NCI-H2029 treated with DMSO at 0.1 percent for 48 hours (cell line): ENCODE measurements around the gene IFNA17.
"Not testable (repeated sequence)": the region's sequence is repeated elsewhere in the genome, so short reads cannot be mapped to it uniquely, and the experiment has no call there.

ENCODE experiments used
- DNase-seq: peaks from one replicate; lab custom pipeline; 2025; lab: John Stamatoyannopoulos, UW

IFNA17 gene

DNA sequence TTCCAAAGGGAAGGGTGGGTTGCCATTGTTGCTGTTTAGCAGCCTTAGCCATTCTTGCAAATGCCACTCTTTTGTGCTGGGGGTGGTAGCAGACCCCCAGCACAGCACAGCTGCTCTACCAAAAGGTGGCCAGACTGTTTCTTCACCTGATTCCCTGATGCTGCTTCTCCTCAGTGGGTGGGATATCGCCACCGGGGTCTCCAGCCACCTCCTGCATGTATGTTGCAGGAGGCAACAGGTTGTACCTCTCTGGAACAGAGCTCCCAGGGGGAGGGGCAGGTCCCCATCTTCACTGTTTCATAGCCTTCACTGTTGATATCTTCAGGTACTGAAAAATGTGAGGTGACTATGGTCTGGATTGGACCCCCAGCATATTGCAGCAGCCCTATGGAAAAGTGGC lies 17.2 kb downstream of the IFNA17 start:
- DNase-seq, result not testable (repeated sequence)

DNA sequence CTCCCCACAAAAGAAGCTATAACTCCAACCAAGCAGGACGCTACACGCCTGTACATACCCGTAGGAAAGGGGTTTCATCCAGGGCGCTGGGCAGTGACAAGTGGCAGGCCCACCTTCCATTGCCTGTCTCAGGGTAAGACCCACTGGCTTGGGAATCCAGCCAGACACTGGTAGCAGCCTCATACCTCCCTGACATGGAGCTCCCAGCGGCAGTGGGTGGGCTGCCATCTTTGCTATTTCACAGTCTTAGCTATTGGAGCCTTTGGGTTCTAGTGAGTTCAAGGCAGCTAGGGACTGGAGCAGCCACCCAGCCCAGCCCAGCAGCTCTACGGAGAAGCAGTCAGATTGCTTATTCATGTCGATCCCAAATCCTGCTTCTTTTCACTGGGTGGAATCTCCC lies 17.7 kb downstream of the IFNA17 start:
- no peak for DNase-seq

DNA sequence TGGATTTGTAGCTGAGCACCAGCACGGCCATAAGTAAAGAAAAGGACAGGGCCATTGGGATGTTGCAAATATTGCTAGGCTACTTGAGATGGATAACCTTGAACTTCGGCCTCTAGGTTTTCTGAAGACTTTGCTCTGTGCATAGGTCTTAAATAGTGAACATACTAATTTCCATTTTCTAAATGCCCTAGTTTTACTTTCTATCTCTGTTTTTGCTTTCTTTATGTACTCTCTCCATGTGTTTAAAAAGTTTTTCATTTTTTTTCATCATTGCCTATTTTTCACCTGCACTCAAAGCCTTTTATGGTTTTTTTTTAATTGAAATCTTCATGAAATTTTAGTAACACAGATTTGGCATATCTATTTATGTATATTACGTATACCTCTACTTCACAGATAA lies 21.0 kb downstream of the IFNA17 start, which contains the start of gene IFNA10:
Gene IFNA10 (minus strand): TSS at position 101 of the 400 bp plus-strand sequence. CDS start 46 bp downstream, at position 55.
- DNase-seq, result not testable (repeated sequence)

DNA sequence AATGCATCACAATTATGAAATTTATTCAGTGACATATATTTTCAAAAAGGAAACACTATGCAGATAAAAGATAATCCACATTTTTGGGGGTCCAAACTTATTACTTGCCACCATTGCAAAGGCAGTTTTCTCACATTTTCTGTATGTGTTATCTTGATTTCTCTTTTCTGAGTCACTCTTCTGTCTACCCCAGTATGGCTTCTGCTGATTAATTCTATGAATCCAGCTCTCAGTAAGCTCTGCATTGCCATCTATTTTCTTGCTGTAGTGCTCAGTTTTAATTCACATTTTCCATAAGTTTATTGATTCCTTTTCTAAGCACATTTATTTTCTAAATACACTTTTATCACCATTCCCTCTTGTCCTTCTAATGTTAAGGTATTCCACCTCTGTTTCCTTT lies 22.8 kb downstream of the IFNA17 start:
- no peak for DNase-seq

DNA sequence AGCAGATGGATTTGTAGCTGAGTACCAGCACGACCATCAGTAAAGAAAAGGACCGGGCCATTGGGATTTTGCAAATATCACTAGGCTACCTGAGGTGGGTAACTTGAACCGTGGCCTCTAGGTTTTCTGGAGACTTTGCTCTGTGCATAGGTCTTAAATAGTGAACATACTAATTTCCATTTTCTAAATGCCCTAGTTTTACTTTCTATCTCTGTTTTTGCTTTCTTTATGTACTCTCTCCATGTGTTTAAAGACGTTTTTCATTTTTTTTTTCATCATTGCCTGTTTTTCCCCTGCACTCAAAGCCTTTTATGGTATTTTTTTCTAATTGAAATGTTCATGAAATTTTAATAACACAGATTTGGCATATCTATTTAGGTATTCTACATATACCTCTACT lies 25.9 kb downstream of the IFNA17 start, which contains the start of gene IFNA7:
Gene IFNA7 (minus strand): TSS at position 101 of the 400 bp plus-strand sequence. CDS start 40 bp downstream, at position 61.
- DNase-seq, result not testable (repeated sequence)

DNA sequence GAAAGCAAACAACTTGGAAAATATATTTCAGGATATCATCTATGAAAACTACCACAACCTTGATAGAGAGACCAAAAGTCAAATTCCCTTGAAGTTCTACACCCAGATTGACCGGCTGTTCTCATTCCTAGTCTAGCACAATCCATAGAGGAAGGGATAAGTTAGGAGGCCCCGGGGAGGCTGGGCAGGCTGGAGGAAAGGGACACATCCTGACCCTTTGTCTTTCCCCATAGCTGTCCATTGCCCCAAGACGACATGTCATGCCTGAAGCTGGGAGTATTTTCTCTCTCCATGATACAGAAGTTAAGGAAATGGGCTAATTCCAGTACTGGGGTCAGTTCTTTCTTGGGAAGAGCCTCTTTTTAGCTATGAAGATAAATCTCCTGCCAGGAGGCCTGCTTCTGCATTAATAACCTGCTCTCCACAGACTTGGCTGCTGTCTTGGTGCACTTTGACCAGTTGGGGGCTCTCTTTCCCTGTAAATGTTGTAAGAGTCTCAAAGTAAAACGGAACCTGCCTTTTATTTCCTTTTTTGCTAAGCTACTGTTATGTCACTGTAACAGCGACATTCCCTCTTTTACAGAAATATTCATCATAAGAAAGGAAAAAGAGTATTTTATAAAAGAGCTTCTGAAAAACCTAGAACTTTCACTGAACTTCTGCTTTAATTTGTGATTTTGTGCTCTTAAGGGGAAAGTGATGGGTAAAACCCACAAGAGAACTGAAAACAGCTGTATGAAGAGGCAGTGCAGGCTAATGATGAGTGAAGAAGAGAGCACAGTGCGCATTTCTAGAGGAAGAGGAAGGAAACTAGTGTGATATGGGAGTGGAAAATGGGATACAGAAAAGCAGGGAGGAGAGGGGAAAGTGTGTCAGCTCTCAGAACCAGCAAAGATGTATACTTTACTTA lies 32.9 kb downstream of the IFNA17 start:
- DNase-seq, result not testable (repeated sequence)

DNA sequence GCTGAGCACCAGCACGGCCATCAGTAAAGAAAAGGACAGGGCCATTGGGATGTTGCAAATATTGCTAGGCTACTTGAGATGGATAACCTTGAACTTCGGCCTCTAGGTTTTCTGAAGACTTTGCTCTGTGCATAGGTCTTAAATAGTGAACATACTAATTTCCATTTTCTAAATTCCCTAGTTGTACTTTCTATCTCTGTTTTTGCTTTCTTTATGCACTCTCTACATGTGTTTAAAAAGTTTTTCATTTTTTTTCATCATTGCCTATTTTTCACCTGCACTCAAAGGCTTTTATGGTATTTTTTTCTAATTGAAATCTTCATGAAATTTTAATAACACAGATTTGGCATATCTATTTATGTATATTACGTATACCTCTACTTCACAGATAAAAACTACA lies 40.5 kb downstream of the IFNA17 start, which contains the start of gene IFNA4:
Gene IFNA4 (minus strand): TSS at position 101 of the 400 bp plus-strand sequence. CDS start 56 bp downstream, at position 45.
- not testable (repeated sequence) for DNase-seq

DNA sequence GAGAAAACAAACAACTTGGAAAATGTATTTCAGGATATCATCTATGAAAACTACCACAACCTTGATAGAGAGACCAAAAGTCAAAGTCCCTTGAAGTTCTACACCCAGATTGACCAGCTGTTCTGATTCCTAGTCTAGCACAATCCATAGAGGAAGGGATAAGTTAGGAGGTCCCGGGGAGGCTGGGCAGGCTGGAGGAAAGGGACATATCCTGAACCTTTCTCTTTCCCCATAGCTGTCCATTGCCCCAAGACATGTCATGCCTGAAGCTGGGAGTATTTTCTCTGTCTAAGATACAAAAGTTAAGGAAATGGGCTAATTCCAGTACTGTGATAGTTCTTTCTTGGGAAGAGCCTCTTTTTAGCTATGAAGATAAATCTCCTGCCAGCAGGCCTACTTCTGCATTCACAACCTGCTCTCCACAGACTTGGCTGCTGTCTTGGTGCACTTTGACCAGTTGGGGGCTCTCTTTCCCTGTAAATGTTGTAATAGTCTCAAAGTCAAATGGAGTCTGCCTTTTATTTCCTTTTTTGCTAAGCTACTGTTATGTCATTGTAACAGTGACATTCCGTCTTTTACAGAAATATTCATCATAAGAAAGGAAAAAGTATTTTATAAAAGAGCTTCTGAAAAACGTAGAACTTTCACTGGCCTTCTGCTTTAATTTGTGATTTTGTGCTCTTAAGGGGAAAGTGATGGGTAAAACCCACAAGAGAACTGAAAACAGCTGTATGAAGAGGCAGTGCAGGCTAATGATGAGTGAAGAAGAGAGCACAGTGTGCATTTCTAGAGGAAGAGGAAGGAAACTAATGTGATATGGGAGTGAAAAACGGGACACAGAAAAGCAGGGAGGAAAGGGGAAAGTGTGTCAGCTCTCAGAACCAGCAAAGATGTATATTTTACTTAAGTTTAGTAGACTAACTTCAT lies 44.9 kb downstream of the IFNA17 start:
- DNase-seq, result not testable (repeated sequence)
